OCI-M1 (cell line): ENCODE data around the gene ZNF18.

Experiments
- DNase-seq: peaks from one replicate; lab custom pipeline; 2025; lab: John Stamatoyannopoulos, UW

ZNF18 gene

GRCh38 chr17:11997147-11997971, at the start of gene ZNF18:
ZNF18 (minus strand) TSS chr17:11997475; CDS start chr17:11992829, 4,646 bp downstream.
- peak; percentile 93 for DNase-seq

GRCh38 chr17:12046786-12047185, 49.5 kb upstream of the ZNF18 start:
- peak; percentile 66 for DNase-seq

GRCh38 chr17:12043702-12044101, 46.4 kb upstream of the ZNF18 start:
- no peak for DNase-seq

GRCh38 chr17:12041312-12041711, 44.0 kb upstream of the ZNF18 start:
- DNase-seq, result no peak

- no peak for DNase-seq
Measured at GRCh38 chr17:12040478-12040877, 43.2 kb upstream of the ZNF18 start.

- DNase-seq, result no peak
Measured at GRCh38 chr17:12037970-12038369, 40.7 kb upstream of the ZNF18 start.

GRCh38 chr17:12035673-12036072, 38.4 kb upstream of the ZNF18 start:
- no peak for DNase-seq

- no peak for DNase-seq
Measured at GRCh38 chr17:12034538-12034937, 37.3 kb upstream of the ZNF18 start.

- DNase-seq, result no peak
Measured at GRCh38 chr17:12028611-12029010, 31.3 kb upstream of the ZNF18 start.

GRCh38 chr17:12027658-12028057, 30.4 kb upstream of the ZNF18 start:
- DNase-seq, result no peak

- no peak for DNase-seq
Measured at GRCh38 chr17:12024327-12024726, 27.1 kb upstream of the ZNF18 start.

GRCh38 chr17:12022310-12022709, 25.0 kb upstream of the ZNF18 start:
- no peak for DNase-seq

GRCh38 chr17:12021623-12022140, 24.4 kb upstream of the ZNF18 start:
- DNase-seq, result no peak

- peak; percentile 83 for DNase-seq
Measured at GRCh38 chr17:12020642-12021622, 23.7 kb upstream of the ZNF18 start, which contains the start of gene MAP2K4. MAP2K4 (plus strand) TSS chr17:12020877; CDS start chr17:12020887, 10 bp downstream.

- DNase-seq, result no peak
Measured at GRCh38 chr17:12007466-12007865, 10.2 kb upstream of the ZNF18 start.

GRCh38 chr17:11999696-12000095, 2.4 kb upstream of the ZNF18 start:
- DNase-seq, result no peak

GRCh38 chr17:11997972-11998233, 628 bp upstream of the ZNF18 start:
- DNase-seq, result no peak

- DNase-seq, result peak; percentile 59
Measured at GRCh38 chr17:11996722-11997146, 541 bp downstream of the ZNF18 start.

- DNase-seq, result no peak
Measured at GRCh38 chr17:11991461-11991860, 5.8 kb downstream of the ZNF18 start.

GRCh38 chr17:11990363-11990983, 6.8 kb downstream of the ZNF18 start:
- no peak for DNase-seq

- DNase-seq, result peak; percentile 40
Measured at GRCh38 chr17:11986942-11987329, 10.3 kb downstream of the ZNF18 start.
